AG20443 (cell line): ENCODE data around the gene OPRD1.

ENCODE experiments used
- DNase-seq: peaks from one replicate; pipeline ENCODE4 v3.0.0; 2012; ENCODE audit warnings: low spot score, mixed read lengths

The OPRD1 gene

DNA sequence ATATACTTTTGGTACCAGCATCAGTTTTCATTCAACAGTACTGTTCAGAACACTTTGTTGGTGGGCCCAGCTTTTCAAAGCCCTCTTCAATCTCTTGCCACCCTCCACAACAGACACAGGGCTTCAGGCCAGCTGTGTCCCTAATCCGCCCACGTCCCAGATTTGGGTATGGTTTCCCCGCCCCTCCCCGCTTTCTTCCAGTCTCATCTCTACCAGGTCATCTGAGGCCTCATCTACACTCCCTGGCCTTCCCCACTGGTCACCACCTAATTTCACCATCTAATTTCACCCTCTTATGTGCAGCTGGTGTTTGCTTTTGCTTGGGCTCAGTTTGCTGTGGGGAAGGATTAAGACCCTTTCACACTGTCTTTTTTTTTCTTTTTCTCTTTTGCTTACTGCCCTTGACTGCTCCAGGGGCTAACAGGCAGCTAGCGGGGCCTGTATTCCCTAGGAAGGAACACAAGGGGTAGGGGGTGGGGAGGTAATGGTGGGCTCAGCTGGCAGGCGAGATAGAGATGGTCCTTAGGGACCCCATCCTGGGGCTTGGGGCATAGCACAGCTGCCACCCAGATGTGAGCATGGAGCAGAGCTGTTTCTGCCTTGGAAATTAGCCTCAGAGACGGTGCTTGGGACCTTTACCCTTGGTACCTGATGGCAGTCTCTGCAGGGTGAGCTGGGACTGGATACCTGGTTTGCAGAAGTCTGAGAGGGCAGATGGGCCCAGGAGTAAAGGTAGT, 98.6 kb downstream of the OPRD1 start:
- no peak for DNase-seq

DNA sequence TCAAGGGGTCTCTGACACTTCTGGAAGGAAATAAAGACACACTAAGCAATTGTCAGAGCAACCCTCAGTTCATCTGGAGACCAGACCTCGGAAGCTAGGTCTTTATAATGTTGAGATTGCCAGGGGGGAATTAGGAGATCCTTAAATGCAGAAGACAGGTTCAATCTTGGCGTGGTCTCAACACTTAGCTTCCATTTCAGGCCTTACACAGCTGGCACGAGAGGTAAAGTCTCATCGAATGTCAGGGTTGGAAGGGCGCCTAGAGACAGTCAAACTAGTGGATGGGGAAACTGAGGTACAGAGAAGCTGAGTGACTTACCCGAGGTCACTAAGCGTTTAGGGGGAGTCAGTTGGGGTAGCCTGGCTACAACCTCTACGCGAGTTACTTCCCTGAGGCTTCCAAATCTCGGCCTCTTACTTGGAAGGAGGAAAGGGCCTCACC, 101.8 kb downstream of the OPRD1 start:
- DNase-seq = no peak

GRCh38 chr1:28914228-28915030, 102.5 kb downstream of the OPRD1 start, which contains the start of gene EPB41:
EPB41 (plus strand) TSS chr1:28914569; CDS start chr1:28987438, 72,869 bp downstream.
- DNase-seq = peak; percentile 97

DNA sequence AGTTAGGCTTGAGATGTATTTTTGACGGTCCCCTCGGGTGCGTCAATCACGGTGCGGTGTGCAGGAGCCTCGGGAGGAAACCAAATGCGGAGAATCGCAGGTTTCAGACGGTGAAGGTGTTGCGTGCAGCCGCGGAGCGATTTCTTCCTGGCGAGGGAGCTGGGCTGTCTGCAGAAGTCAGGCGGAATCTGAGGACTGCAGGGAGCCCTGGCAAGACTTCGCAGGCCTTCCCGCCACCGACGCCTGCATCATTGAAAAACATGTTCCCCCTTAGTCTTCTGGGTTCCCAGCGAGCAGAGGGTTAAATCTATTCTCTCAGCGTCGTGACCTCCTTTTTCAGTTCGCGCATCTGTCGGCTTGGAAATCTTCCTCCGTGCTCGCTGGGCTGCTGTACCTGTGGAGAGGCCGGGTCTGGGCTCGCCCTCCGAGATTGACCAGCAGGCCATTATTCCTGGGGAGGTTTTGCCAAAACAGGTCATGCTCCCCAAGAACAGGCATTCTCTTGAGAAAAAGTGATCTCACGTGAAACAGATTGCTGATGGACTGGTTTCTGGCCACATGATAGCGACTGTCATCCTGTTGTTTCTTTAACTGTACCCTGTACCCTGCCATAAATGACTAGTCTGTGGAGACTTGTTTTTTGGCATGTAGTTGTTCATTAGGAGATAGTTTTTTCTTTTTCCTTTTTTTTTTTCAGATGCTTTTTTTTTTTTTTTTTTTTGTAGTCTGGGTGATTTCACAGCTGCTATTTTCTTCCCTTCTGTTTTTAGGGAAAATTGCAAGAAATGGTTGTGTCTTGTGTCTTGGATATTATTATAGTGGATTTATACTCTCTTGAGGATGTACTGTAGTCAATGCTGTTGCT, 103.3 kb downstream of the OPRD1 start:
- no peak for DNase-seq

DNA sequence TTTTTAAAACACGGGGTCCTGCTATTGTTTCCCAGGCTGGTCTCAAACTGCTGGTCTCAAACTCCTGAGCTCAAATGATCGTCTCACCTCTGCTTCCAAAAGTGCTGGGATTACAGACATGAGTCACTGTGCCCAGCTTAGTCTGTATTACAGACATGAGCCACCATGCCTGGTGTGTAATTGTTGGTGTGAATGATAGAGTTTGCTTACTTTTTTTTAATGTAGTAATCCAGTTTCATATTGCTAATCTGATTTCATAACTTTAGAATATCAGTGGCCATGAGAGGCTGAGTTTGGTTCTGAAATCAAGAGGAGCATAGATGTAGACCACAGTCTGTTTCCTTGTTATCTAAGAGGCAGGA, 105.8 kb downstream of the OPRD1 start:
- no peak for DNase-seq
